Measurements from ENCODE around the gene ZBTB2. TPM values are rescaled to one million over a fixed set of nuclear protein-coding genes. Genes with fewer than 3 reads are reported as not detected.

Gene ZBTB2
- total and polyA plus RNA-seq, 11 donors, result 3.2 to 8.2 (median 5.0) TPM

DNA sequence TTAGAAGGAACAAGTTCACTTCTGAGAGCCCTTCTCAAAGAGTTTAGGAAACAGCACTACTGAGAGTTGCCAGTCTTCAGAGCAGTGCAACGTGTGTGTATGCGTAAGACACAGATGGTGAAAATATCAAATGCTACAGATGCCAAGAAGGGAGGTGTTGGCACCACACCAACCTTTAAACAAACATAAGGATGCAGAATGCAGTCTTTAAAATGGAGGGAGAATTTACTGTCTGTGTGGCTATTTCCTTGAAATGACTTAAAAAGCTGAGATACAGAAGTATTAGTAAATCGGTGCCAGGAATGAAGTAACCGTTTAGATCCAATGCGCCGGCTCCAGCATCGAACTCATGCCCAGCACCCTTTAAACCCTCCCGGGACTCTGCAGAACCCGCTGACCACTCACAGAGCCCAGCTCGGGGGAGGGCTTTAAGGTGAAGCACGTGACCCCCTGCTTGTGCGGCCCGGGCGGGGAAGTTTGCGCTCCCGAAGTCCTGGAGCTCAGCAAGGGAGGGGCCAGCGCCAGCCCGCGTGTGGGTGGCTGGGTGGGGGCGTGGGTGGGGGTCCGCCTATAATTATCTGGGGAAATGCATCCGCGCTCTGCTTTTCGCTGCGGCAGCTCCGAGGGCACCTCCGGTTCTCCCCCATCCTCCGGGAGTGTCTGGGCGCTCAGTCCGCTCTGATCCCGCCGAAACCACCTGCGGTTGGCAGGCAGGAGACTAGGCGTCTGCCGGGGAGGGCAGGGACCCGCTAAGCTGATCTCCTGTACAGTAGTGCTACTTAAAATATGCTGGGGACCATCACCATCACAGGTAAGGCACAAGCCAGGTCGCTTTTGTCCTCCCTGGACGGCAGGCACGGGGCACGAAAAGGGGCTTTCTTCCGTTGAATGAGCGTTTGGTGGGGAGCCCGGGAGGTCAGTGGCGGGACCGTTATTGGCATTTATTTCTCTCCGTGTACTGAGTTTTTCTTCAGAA is 66.0 kb downstream of the ZBTB2 start:
- no peaks in the 10 kb centered on the region for H3K9me3 ChIP-seq
- TF ChIP-seq, protein P1, sequence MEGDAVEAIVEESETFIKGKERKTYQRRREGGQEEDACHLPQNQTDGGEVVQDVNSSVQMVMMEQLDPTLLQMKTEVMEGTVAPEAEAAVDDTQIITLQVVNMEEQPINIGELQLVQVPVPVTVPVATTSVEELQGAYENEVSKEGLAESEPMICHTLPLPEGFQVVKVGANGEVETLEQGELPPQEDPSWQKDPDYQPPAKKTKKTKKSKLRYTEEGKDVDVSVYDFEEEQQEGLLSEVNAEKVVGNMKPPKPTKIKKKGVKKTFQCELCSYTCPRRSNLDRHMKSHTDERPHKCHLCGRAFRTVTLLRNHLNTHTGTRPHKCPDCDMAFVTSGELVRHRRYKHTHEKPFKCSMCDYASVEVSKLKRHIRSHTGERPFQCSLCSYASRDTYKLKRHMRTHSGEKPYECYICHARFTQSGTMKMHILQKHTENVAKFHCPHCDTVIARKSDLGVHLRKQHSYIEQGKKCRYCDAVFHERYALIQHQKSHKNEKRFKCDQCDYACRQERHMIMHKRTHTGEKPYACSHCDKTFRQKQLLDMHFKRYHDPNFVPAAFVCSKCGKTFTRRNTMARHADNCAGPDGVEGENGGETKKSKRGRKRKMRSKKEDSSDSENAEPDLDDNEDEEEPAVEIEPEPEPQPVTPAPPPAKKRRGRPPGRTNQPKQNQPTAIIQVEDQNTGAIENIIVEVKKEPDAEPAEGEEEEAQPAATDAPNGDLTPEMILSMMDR (IDR thresholded peaks at IDR 0.05), result no peak
- no peak for TF ChIP-seq POLR2A (IDR thresholded peaks at IDR 0.05)
- DNase-seq, result peak; percentile 38 to 74 (median 71)
- peak overlapping the region in 9 of 12 donors; percentile 34 to 83 (median 63) for H3K27ac ChIP-seq
- WGBS, 4 donors, result 3 to 5% (median 4%) methylated on average over 35 to 46 of the region's 46 CpGs
- H3K36me3 ChIP-seq, result no peaks in the 10 kb centered on the region
- peak overlapping the region; percentile 24 to 66 (median 59) for H3K4me3 ChIP-seq
- H3K27me3 ChIP-seq, result peaks cover 0 to 13% (median 0%) of the 10 kb centered on the region in 9 donors
- ATAC-seq, result peak; percentile 25 to 86 (median 76)
- peaks cover 0 to 30% (median 18%) of the 10 kb centered on the region in 12 donors for H3K4me1 ChIP-seq
- intact Hi-C loops (cut with DNase I), result loop anchor here in 8 of 10 donors (1.0 to 5.0 kb wide), 7 partner anchors 85 to 435 kb away; no protein-coding TSS in a partner anchor

DNA sequence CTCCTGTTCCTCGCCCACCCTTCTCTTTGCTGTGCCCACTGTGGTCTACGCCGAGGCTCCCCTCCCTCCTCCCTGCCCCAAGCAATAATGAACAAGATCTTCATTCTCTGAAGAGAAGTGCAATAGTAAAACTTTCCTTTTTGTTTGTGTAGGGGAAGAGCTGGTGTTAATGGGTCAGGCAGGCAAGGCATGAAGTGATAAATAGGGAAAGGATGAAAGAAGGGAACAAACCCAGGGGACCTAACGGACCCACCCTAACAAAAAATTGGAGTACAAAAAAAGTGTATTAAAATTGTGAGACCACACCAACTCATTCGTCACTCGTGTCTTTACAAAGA is 66.9 kb downstream of the ZBTB2 start:
- Histone ChIP-seq H3K27ac (peak overlapping the region in 7 of 12 donors; percentile 8 to 83 (median 62)), H3K4me1 (peaks cover 0 to 30% (median 18%) of the 10 kb centered on the region in 12 donors), H3K4me3 (no peak overlapping the region), H3K27me3 (peaks cover 0 to 13% (median 0%) of the 10 kb centered on the region in 9 donors), H3K9me3 (no peaks in the 10 kb centered on the region), H3K36me3 (no peaks in the 10 kb centered on the region)
- TF ChIP-seq, protein P1 (IDR thresholded peaks at IDR 0.05), result peak in 2 of 12 donors; percentile 5 to 39
- no peak for TF ChIP-seq POLR2A (IDR thresholded peaks at IDR 0.05)
- no peak for ATAC-seq
- intact Hi-C loops (cut with DNase I), result loop anchor here (1.0 to 5.0 kb wide), 7 partner anchors 82 to 432 kb away; no protein-coding TSS in a partner anchor
- 31 to 37% (median 34%) methylated on average over 6 of the region's 6 CpGs for WGBS, 4 donors
- DNase-seq, result no peak

DNA sequence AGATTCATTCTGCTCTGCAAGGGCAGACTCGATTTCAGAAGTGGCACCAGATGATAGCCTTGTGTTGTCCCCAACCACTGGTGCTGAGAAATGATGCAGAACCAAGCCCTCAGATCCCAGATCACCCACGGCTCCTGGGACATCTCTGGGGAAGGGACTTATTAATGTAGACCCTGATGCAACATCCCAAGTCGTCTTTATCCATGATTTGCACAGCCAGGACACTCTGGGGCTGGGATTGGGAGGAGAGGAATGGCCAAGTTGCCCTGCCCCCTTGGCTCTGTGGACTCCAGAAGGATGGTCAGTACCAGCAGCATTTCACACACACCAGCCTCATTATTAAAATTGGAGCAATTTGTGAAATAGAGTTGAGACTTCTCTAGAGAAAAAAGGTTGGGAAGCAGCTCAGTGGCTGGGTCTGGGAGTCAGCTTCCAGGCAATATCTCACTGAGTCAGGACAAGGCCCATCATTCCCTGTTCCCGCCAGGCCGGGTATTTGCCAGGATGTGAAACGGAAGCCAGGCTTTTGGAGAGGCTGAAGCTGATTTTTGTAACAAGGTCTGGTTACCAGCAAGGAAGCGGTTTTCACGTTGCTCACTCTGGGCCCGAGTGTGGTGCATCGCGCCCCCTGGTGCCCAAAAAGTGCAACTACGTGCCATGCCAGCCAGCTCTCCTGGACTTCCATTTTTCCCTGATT is 67.4 kb downstream of the ZBTB2 start:
- no peaks in the 10 kb centered on the region for H3K36me3 ChIP-seq
- TF ChIP-seq POLR2A (IDR thresholded peaks at IDR 0.05), result no peak
- TF ChIP-seq, protein P1 (IDR thresholded peaks at IDR 0.05), result peak; percentile 96 to 99 (median 98)
- H3K9me3 ChIP-seq, result no peaks in the 10 kb centered on the region
- no peak overlapping the region for H3K4me3 ChIP-seq
- peak; percentile 80 to 88 (median 84) for DNase-seq
- intact Hi-C loops (cut with DNase I), result loop anchor here (1.0 to 5.0 kb wide), 7 partner anchors 82 to 432 kb away; no protein-coding TSS in a partner anchor
- H3K27ac ChIP-seq, result peak overlapping the region in 9 of 12 donors; percentile 20 to 83 (median 60)
- 19 to 20% (median 19%) methylated on average over 12 of the region's 12 CpGs for WGBS, 4 donors
- peaks cover 0 to 13% (median 0%) of the 10 kb centered on the region in 9 donors for H3K27me3 ChIP-seq
- H3K4me1 ChIP-seq, result peaks cover 0 to 30% (median 18%) of the 10 kb centered on the region in 12 donors
- peak; percentile 85 to 94 (median 90) for ATAC-seq

Measured in heart left ventricle (tissue), 16 donors.